8988T (cell line): ENCODE data around the gene NDST1.

Experiments
- DNase-seq: peaks from one replicate; pipeline ENCODE4 v3.0.0; 2011

Gene NDST1

GRCh38 chr5:150590979-150591695 lies 83.2 kb downstream of the NDST1 start:
- DNase-seq, result no peak

GRCh38 chr5:150593593-150593992 lies 85.7 kb downstream of the NDST1 start:
- no peak for DNase-seq

GRCh38 chr5:150593996-150594395 lies 86.1 kb downstream of the NDST1 start:
- no peak for DNase-seq

- DNase-seq, result no peak
Observed at GRCh38 chr5:150595466-150596031, 87.6 kb downstream of the NDST1 start.

- no peak for DNase-seq
Observed at GRCh38 chr5:150596313-150596712, 88.4 kb downstream of the NDST1 start.

- DNase-seq, result no peak
Observed at GRCh38 chr5:150596826-150597225, 88.9 kb downstream of the NDST1 start.

- no peak for DNase-seq
Observed at GRCh38 chr5:150598006-150598405, 90.1 kb downstream of the NDST1 start.

GRCh38 chr5:150598821-150599273 lies 90.9 kb downstream of the NDST1 start:
- DNase-seq, result no peak

- no peak for DNase-seq
Observed at GRCh38 chr5:150599281-150599680, 91.3 kb downstream of the NDST1 start.

GRCh38 chr5:150599917-150600511 lies 92.1 kb downstream of the NDST1 start:
- DNase-seq, result peak; percentile 85

- no peak for DNase-seq
Observed at GRCh38 chr5:150600616-150601490, 92.9 kb downstream of the NDST1 start.

- DNase-seq, result no peak
Observed at GRCh38 chr5:150601491-150602345, 93.8 kb downstream of the NDST1 start.

GRCh38 chr5:150603052-150603451 lies 95.1 kb downstream of the NDST1 start:
- no peak for DNase-seq

- DNase-seq, result no peak
Observed at GRCh38 chr5:150603491-150603890, 95.6 kb downstream of the NDST1 start.

- no peak for DNase-seq
Observed at GRCh38 chr5:150604010-150604409, 96.1 kb downstream of the NDST1 start.

GRCh38 chr5:150604894-150605440 lies 97.0 kb downstream of the NDST1 start:
- no peak for DNase-seq

GRCh38 chr5:150605546-150605945 lies 97.6 kb downstream of the NDST1 start:
- no peak for DNase-seq

- no peak for DNase-seq
Observed at GRCh38 chr5:150606476-150606875, 98.5 kb downstream of the NDST1 start.

GRCh38 chr5:150607105-150607504 lies 99.2 kb downstream of the NDST1 start:
- DNase-seq, result no peak
